ENCODE measurements around the gene RGL1. TPM values are rescaled to one million over a fixed set of nuclear protein-coding genes. Genes with fewer than 3 reads are reported as not detected.

RGL1 gene
- total RNA-seq, 1 experiment from 2014 or later = 0.92 TPM

GRCh38 chr1:183931646-183932271 is 126.8 kb downstream of the RGL1 start:
- Histone ChIP-seq H3K4me3 (ENCODE audit: low read depth in 2 of 2, low read length in 2 of 2) (no peak overlapping the region), H3K27ac (ENCODE audit: low read length) (no peak overlapping the region), H3K9me3 (ENCODE audit: control insufficient read depth, insufficient read depth, low read depth, low read length) (no peaks in the 10 kb centered on the region), H3K27me3 (ENCODE audit: control insufficient read depth, insufficient read depth, low read length) (no peaks in the 10 kb centered on the region), H3K4me1 (ENCODE audit: control insufficient read depth, insufficient read depth, low read length) (no peaks in the 10 kb centered on the region), H3K36me3 (ENCODE audit: control insufficient read depth, insufficient read depth, low read length) (no peaks in the 10 kb centered on the region)
- DNase-seq (ENCODE audit: low read depth, low spot score) (no peak), ATAC-seq (no peak)
- intact Hi-C loops (cut with micrococcal nuclease; ENCODE audit: unreplicated experiment) = loop anchor here (10.0 kb wide), 1 partner anchor 293 kb away; no protein-coding TSS in a partner anchor
- in situ Hi-C loops (cut with HindIII; ENCODE audit: low pct_unique_long_range_greater_than_20kb, low sequenced_read_pairs) = no loop called here
- TF ChIP-seq POLR2AphosphoS5 (IDR thresholded peaks at IDR 0.05; ENCODE audit: low read depth, low read length) (no peak), REST (IDR thresholded peaks at IDR 0.05; ENCODE audit: insufficient read depth in 1 of 2, low read depth in 2 of 2, low read length in 1 of 2) (no peak), CTCF (IDR thresholded peaks at IDR 0.05) (no peak), TCF7L2 (IDR thresholded peaks at IDR 0.05; ENCODE audit: low read depth, low read length) (no peak), SIN3A (IDR thresholded peaks at IDR 0.05; ENCODE audit: borderline replicate concordance, insufficient read depth, low read depth, low read length) (no peak)
- ChIA-PET CTCF (no interaction called here), POLR2A (interaction anchor here (0.6 kb wide), 1 partner anchor 11 kb away, joined by 5 read pairs; no protein-coding TSS in a partner anchor)
- BruUV-seq (replicated peaks) = no TSS peak

- POLR2A ChIA-PET = no interaction called here
Measured at GRCh38 chr1:183932412-183932811, 127.5 kb downstream of the RGL1 start.

More at GRCh38 chr1:183932412-183932811, 127.5 kb downstream of the RGL1 start:
- Histone ChIP-seq H3K27me3 (ENCODE audit: control insufficient read depth, insufficient read depth, low read length) (no peaks in the 10 kb centered on the region), H3K4me3 (ENCODE audit: low read depth in 2 of 2, low read length in 2 of 2) (no peak overlapping the region), H3K36me3 (ENCODE audit: control insufficient read depth, insufficient read depth, low read length) (no peaks in the 10 kb centered on the region), H3K4me1 (ENCODE audit: control insufficient read depth, insufficient read depth, low read length) (no peaks in the 10 kb centered on the region), H3K9me3 (ENCODE audit: control insufficient read depth, insufficient read depth, low read depth, low read length) (no peaks in the 10 kb centered on the region), H3K27ac (ENCODE audit: low read length) (no peak overlapping the region)
- CTCF ChIA-PET = no interaction called here
- TF ChIP-seq CTCF (IDR thresholded peaks at IDR 0.05) = no peak
- no peak for TF ChIP-seq SIN3A (IDR thresholded peaks at IDR 0.05; ENCODE audit: borderline replicate concordance, insufficient read depth, low read depth, low read length)
- TF ChIP-seq TCF7L2 (IDR thresholded peaks at IDR 0.05; ENCODE audit: low read depth, low read length) = no peak
- no peak for TF ChIP-seq REST (IDR thresholded peaks at IDR 0.05; ENCODE audit: insufficient read depth in 1 of 2, low read depth in 2 of 2, low read length in 1 of 2)
- no peak for TF ChIP-seq POLR2AphosphoS5 (IDR thresholded peaks at IDR 0.05; ENCODE audit: low read depth, low read length)
- BruUV-seq (replicated peaks) = no TSS peak
- ATAC-seq (no peak; the same call in 1 of the 2 replicates), DNase-seq (ENCODE audit: low read depth, low spot score) (no peak)
- in situ Hi-C loops (cut with HindIII; ENCODE audit: low pct_unique_long_range_greater_than_20kb, low sequenced_read_pairs) = no loop called here
- intact Hi-C loops (cut with micrococcal nuclease; ENCODE audit: unreplicated experiment) = loop anchor here (10.0 kb wide), 1 partner anchor 292 kb away; no protein-coding TSS in a partner anchor
